ENCODE data around the gene RNF115. TPM values are rescaled to one million over a fixed set of nuclear protein-coding genes. Genes with fewer than 3 reads are reported as not detected.

Gene RNF115
- total RNA-seq, 1 experiment from 2014 or later, result 11.0 TPM

- Histone ChIP-seq H2BK12ac (ENCODE audit: insufficient read length, low read depth, low read length) (no peak overlapping the region), H4K5ac (ENCODE audit: insufficient read length, low read depth, low read length) (no peak overlapping the region), H3K27me3 (ENCODE audit: insufficient read depth, low read length) (no peaks in the 10 kb centered on the region), H4K20me1 (ENCODE audit: control insufficient read depth, insufficient read depth, insufficient read length) (no peaks in the 10 kb centered on the region), H4K91ac (ENCODE audit: insufficient read length, low read depth, low read length) (no peak overlapping the region), H3K4ac (ENCODE audit: low read depth, low read length) (no peak overlapping the region), H3K9ac (ENCODE audit: extremely low read depth, insufficient read length, low read length) (no peak overlapping the region), H4K8ac (replicated peaks; ENCODE audit: insufficient read length, low read depth, low read length) (no peak overlapping the region), H2BK20ac (ENCODE audit: low read depth, low read length, poor library complexity, severe bottlenecking) (no peak overlapping the region), H3K18ac (ENCODE audit: insufficient read length, low read depth, low read length) (no peak overlapping the region), H2AFZ (ENCODE audit: low read length) (no peak overlapping the region), H3K79me2 (ENCODE audit: insufficient read depth, low read length) (no peaks in the 10 kb centered on the region), H2BK5ac (ENCODE audit: insufficient read length, low read length) (no peak overlapping the region), H3K9me3 (ENCODE audit: control insufficient read depth, low read depth, low read length) (no peaks in the 10 kb centered on the region), H2AK5ac (ENCODE audit: insufficient read length, low read length) (no peak overlapping the region), H3K23ac (ENCODE audit: insufficient read length, low read depth, low read length) (no peak overlapping the region), H3T11ph (ENCODE audit: low read length) (no peak overlapping the region), H3K14ac (ENCODE audit: insufficient read depth, low read length) (no peak overlapping the region), H3K56ac (ENCODE audit: insufficient read length, low read depth, low read length) (no peak overlapping the region), H2BK15ac (ENCODE audit: low read depth, low read length) (no peak overlapping the region), H3K4me2 (ENCODE audit: insufficient read depth, insufficient read length, low read length) (no peak overlapping the region), H3K79me1 (ENCODE audit: insufficient read depth, low read depth, low read length, poor library complexity, severe bottlenecking) (no peaks in the 10 kb centered on the region), H3K4me1 (ENCODE audit: insufficient read depth, low read length) (no peaks in the 10 kb centered on the region), H3K27ac (ENCODE audit: insufficient read length, low read depth, low read length) (no peak overlapping the region), H2BK120ac (ENCODE audit: low read depth, low read length, poor library complexity, severe bottlenecking) (no peak overlapping the region), H3K23me2 (ENCODE audit: insufficient read length, low read depth, low read length, poor library complexity, severe bottlenecking) (no peaks in the 10 kb centered on the region)
- Mint-ChIP-seq H3K27ac (no peak overlapping the region), H3K27me3 (ENCODE audit: low read depth) (no peaks in the 10 kb centered on the region), H3K36me3 (ENCODE audit: insufficient read depth in 1 of 3, low read depth in 3 of 3) (peaks cover 8 to 26% (median 19%) of the 10 kb centered on the region in 3 experiments; a peak in 6 of 7 replicates), H3K4me3 (no peak overlapping the region), H3K9me3 (no peaks in the 10 kb centered on the region), H3K4me1 (no peaks in the 10 kb centered on the region)
- no peak for DNase-seq
- TF ChIP-seq CTCF (conservative IDR thresholded peaks at IDR 0.05), result no peak
- no CpG with 5 or more reads among the region's 5 CpGs for WGBS (ENCODE audit: extremely low coverage, insufficient read length, low lambda C conversion rate)
Measured at GRCh38 chr1:145750426-145750825, 73.5 kb downstream of the RNF115 start.
